ENCODE data around the gene PLEKHG7.

DNA sequence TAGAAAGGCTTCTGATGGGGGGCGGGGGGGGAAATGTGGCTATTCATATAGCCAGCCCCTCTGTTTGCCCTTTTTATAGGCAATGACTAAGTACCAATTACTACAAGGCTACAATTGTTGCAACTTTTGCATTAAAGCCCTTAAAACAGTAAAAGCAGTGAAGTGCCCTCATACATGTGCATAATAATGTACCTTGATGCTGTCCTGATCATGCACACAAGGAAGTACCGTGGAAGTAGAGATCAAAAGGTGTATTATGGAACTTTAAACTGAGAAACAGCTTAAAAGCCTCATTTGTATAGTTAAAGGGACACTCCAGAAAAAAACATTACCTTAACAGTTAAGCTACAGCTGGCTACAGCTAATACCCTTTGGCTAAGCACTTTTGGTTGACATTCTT is 111.8 kb downstream of the PLEKHG7 start:
- TF ChIP-seq, protein P1, sequence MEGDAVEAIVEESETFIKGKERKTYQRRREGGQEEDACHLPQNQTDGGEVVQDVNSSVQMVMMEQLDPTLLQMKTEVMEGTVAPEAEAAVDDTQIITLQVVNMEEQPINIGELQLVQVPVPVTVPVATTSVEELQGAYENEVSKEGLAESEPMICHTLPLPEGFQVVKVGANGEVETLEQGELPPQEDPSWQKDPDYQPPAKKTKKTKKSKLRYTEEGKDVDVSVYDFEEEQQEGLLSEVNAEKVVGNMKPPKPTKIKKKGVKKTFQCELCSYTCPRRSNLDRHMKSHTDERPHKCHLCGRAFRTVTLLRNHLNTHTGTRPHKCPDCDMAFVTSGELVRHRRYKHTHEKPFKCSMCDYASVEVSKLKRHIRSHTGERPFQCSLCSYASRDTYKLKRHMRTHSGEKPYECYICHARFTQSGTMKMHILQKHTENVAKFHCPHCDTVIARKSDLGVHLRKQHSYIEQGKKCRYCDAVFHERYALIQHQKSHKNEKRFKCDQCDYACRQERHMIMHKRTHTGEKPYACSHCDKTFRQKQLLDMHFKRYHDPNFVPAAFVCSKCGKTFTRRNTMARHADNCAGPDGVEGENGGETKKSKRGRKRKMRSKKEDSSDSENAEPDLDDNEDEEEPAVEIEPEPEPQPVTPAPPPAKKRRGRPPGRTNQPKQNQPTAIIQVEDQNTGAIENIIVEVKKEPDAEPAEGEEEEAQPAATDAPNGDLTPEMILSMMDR (conservative IDR thresholded peaks at IDR 0.05; ENCODE audit: low read depth, low read length), result no peak
- TF ChIP-seq EZH2phosphoT487 (IDR thresholded peaks at IDR 0.05; ENCODE audit: borderline replicate concordance, low read length), result no peak

Measured in PC-3 (cell line).